ENCODE results near the gene DNER.

- TF ChIP-seq EZH2 (IDR thresholded peaks at IDR 0.05; ENCODE audit: borderline replicate concordance, low read length) (no peak), CTCF (IDR thresholded peaks at IDR 0.05; ENCODE audit: low read length) (no peak)
These were observed 284.8 kb downstream of the DNER start for GRCh38 chr2:229429589-229429988.
